ACC112 (cell line): ENCODE results near the gene KCNF1.
A peak's percentile ranks its signal among the peaks of the same experiment; 100 is the strongest.

ENCODE experiments used
- H2AFZ ChIP-seq: fragments of 200-600 bp; sonication (generic); one replicate; pipeline ENCODE4 v1.6.0; 2017; ENCODE audit warnings: antibody characterized with exemption, low read length; ENCODE audit not compliant: unreplicated experiment
- H3K27ac ChIP-seq: fragments of 200-600 bp; sonication (generic); 2 replicates; pipeline ENCODE4 v1.5.1; 2014; ENCODE audit warnings: low read depth, mild to moderate bottlenecking, antibody characterized with exemption, low read length, moderate library complexity
- H3K27me3 ChIP-seq: fragments of 200-600 bp; sonication (generic); 2 replicates; pipeline ENCODE4 v1.6.1; 2014; ENCODE audit warnings: mild to moderate bottlenecking, antibody characterized with exemption, low read length, moderate library complexity, mixed read lengths; ENCODE audit not compliant: insufficient read depth
- H3K36me3 ChIP-seq: fragments of 200-600 bp; sonication (generic); 2 replicates; pipeline ENCODE4 v1.6.1; 2016; ENCODE audit warnings: mild to moderate bottlenecking, antibody characterized with exemption, low read length, moderate library complexity, mixed read lengths; ENCODE audit not compliant: insufficient read depth
- H3K4me1 ChIP-seq: fragments of 200-600 bp; sonication (generic); one replicate; pipeline ENCODE4 v1.6.1; 2016; ENCODE audit warnings: low read length, mixed read lengths; ENCODE audit not compliant: insufficient read depth, unreplicated experiment, control insufficient read depth
- H3K4me3 ChIP-seq: fragments of 200-600 bp; sonication (generic); 2 replicates; pipeline ENCODE4 v1.5.1; 2014; ENCODE audit warnings: mild to moderate bottlenecking, low read depth, low read length
- H3K79me2 ChIP-seq: fragments of 200-600 bp; sonication (generic); one replicate; pipeline ENCODE4 v1.6.0; 2016; ENCODE audit warnings: low read length; ENCODE audit not compliant: control insufficient read depth, unreplicated experiment, insufficient read depth

The KCNF1 gene

DNA sequence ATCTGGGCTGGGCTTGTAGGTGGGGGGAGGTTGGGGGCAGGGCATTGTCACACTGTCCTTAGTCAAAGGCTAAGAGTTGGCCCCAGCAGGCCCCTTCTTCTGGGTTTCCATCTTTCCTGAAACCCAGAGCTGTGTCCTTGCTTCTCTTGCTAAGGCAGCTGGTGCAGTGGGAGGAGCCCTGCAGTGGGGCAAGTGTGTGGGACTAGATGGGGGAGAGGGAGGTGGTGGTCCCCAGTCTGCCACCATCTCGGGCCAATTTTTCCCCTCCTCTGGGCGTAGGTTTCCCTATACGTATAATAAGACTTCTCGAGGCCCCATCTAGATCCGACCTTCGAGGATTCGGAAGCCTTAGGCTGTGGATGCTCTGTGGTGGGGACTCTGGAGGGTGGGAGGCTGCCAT is 3.5 kb downstream of the KCNF1 start:
- peaks cover 9% of the 10 kb centered on the region for H3K4me1 ChIP-seq
- no peak overlapping the region for H3K4me3 ChIP-seq
- H3K27ac ChIP-seq: no peak overlapping the region
- no peak overlapping the region for H2AFZ ChIP-seq
- H3K27me3 ChIP-seq: peaks cover 38% of the 10 kb centered on the region
- no peaks in the 10 kb centered on the region for H3K79me2 ChIP-seq
- H3K36me3 ChIP-seq: no peaks in the 10 kb centered on the region

- no peaks in the 10 kb centered on the region for H3K79me2 ChIP-seq
- H3K4me1 ChIP-seq: peaks cover 9% of the 10 kb centered on the region
- H3K27me3 ChIP-seq: peaks cover 32% of the 10 kb centered on the region
- H3K27ac ChIP-seq: no peak overlapping the region
- H2AFZ ChIP-seq: no peak overlapping the region
- H3K4me3 ChIP-seq: no peak overlapping the region
- no peaks in the 10 kb centered on the region for H3K36me3 ChIP-seq
Observed at GRCh38 chr2:10915731-10916276, 4.1 kb downstream of the KCNF1 start.

GRCh38 chr2:10916953-10917352 is 5.2 kb downstream of the KCNF1 start:
- Histone ChIP-seq H3K4me3 (no peak overlapping the region), H3K4me1 (peaks cover 9% of the 10 kb centered on the region), H2AFZ (no peak overlapping the region)

GRCh38 chr2:10917927-10918326 is 6.2 kb downstream of the KCNF1 start:
- Histone ChIP-seq H3K4me1 (peaks cover 9% of the 10 kb centered on the region), H3K4me3 (no peak overlapping the region), H3K27ac (no peak overlapping the region), H3K27me3 (peaks cover 20% of the 10 kb centered on the region), H3K79me2 (no peaks in the 10 kb centered on the region), H2AFZ (no peak overlapping the region), H3K36me3 (no peaks in the 10 kb centered on the region)

More at GRCh38 chr2:10916953-10917352, 5.2 kb downstream of the KCNF1 start:
- H3K27me3 ChIP-seq: peaks cover 28% of the 10 kb centered on the region
- no peaks in the 10 kb centered on the region for H3K79me2 ChIP-seq
- H3K36me3 ChIP-seq: no peaks in the 10 kb centered on the region
- H3K27ac ChIP-seq: no peak overlapping the region

DNA sequence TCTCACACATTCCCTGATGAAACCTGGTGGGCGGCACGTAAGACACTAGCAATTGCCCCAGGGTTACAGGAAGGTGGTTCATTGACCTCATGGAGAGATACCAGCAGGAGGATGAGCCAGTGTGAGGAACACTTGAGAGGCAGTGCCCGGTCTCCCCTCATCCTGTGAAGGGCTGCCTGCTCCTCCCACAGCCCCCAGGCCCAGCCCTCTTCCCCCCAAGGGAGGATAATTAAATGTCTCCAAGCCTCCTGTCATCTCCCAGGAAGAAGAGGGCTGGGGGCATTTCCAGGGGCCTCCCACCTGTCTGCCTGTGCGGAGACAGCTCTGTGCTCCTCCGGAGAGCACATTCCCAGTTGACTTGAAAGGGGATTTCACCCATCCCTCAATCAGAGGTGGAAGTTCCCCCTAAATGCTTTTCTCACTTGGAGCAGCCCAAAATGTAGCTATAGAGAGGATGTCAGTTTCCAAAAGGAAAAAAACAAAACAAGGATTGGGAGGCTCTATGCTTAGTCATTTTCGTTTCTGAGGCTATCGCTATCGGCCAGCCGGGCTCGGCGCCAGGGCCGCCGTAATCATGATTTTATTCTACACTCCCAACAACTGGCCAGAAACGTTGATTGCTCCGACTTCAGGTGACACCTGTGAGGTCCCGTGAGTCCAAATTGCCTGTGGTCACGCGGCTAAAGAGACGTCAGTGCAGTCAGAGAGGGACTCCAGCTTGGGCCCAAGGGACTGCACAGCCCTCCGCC is 7.1 kb downstream of the KCNF1 start:
- Histone ChIP-seq H3K4me3 (peak overlapping the region; percentile 60), H3K4me1 (peaks cover 9% of the 10 kb centered on the region), H3K27me3 (peaks cover 12% of the 10 kb centered on the region), H3K27ac (no peak overlapping the region), H3K79me2 (no peaks in the 10 kb centered on the region), H2AFZ (peak overlapping the region; percentile 67), H3K36me3 (no peaks in the 10 kb centered on the region)

DNA sequence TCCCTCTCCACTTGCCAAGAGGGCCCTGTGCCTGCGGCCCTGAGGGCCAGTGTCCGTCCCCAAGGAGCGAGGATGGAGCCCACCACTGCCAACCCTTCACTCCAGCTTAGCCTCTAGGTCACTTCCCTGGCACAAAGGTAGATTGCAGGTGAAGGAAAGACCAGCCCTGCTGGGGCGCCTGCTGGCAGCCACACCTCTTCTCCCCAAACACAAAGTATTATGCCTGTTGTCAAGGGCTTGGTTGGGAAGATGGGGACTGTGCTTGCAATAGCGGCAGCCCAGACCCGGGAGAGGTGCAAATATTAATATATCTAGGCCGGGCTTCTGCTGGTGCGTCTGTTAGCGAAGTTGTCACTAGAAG is 7.7 kb downstream of the KCNF1 start:
- no peak overlapping the region for H3K27ac ChIP-seq
- H3K27me3 ChIP-seq: peaks cover 9% of the 10 kb centered on the region
- H3K4me3 ChIP-seq: peak overlapping the region; percentile 60; the same call in 1 of the 2 replicates
- no peak overlapping the region for H2AFZ ChIP-seq
- H3K4me1 ChIP-seq: peaks cover 9% of the 10 kb centered on the region
- no peaks in the 10 kb centered on the region for H3K36me3 ChIP-seq
- H3K79me2 ChIP-seq: no peaks in the 10 kb centered on the region

DNA sequence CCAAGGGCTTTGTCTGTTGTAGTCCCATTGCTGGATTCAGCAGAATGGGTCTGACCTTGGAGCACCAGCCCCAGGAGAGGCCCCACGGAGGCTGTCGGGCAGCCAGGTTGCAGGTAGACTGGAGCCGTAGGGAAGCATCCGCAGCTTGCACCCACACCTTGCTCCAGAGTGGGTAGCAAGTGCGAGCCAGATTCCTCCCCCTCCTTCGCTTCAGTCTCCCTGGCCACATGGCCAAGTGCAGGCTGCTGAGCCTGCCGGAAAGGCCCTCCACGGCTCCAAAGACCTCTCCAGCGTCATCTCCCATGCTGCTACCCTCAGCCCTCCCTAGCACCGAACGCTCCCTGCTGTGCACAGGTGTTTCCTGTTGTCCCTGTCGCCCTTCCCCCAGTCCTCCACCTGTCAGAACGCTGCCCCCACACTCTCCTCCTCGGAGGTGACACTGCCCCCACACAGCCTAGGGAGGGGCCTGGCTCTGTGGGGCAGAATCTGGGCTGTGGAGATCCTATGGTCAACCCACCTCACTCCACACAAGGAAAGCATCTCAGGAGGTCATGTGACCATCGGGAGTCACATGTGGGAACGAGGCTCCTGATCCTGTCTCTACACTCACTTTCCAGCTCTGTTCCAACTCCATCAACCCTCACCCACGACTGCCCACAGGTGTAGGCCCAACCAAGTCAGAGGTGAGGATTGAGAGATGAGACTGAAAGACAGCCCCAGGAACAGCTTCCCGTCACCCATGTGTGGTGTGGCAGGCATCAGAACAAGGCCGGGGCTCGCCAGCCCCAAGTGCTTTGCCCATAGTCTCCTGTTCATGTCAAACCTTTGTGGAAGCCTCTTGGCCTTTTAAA is 8.3 kb downstream of the KCNF1 start:
- Histone ChIP-seq H3K27ac (no peak overlapping the region), H3K27me3 (peaks cover 11% of the 10 kb centered on the region), H3K79me2 (no peaks in the 10 kb centered on the region), H3K4me3 (no peak overlapping the region), H2AFZ (no peak overlapping the region), H3K36me3 (no peaks in the 10 kb centered on the region), H3K4me1 (peaks cover 9% of the 10 kb centered on the region)

GRCh38 chr2:10920764-10921388 is 9.1 kb downstream of the KCNF1 start:
- no peaks in the 10 kb centered on the region for H3K36me3 ChIP-seq
- no peaks in the 10 kb centered on the region for H3K79me2 ChIP-seq
- no peak overlapping the region for H3K27ac ChIP-seq
- no peak overlapping the region for H3K4me3 ChIP-seq
- H3K4me1 ChIP-seq: peaks cover 9% of the 10 kb centered on the region
- peaks cover 19% of the 10 kb centered on the region for H3K27me3 ChIP-seq
- no peak overlapping the region for H2AFZ ChIP-seq

- H3K27me3 ChIP-seq: peaks cover 25% of the 10 kb centered on the region
- no peak overlapping the region for H3K4me3 ChIP-seq
- H3K79me2 ChIP-seq: no peaks in the 10 kb centered on the region
- H3K36me3 ChIP-seq: no peaks in the 10 kb centered on the region
- H3K27ac ChIP-seq: no peak overlapping the region
- no peak overlapping the region for H2AFZ ChIP-seq
- H3K4me1 ChIP-seq: peaks cover 9% of the 10 kb centered on the region
Observed at GRCh38 chr2:10921525-10921924, 9.8 kb downstream of the KCNF1 start.

DNA sequence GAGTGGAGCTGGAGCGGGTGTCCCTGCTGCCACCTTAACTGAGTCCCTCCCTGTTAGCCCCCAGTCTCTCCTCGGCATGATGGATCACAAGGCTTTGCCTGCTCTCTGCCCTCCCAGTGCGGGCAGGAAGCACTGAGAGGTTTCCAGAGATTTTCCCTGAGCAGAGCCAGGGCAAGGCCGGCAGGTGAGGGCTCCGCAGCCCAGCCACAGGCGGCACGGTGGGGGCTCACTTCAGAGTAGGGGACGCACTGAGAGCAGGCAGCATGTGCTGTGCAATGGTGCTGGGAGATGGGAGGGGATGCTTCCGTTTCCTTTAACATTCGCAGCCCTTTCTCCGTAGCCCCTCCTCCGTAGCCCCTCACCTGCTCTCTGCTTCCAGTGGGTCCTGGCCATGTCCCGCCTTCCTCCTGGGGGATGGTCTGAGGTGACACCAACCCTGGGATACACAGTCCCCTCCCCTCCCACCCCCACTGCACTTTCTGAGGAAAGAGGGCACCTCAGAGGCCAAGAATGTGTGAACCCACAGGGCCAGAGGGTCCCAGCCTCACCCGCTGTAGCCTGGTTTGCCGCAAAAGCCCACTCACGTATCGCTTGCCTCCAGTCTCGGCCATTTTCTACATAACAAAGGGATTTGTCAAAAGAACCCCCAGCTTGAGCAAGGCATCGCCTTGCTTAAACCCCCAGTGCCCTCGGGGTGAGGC is 10.7 kb downstream of the KCNF1 start:
- peaks cover 9% of the 10 kb centered on the region for H3K4me1 ChIP-seq
- no peaks in the 10 kb centered on the region for H3K36me3 ChIP-seq
- no peak overlapping the region for H3K4me3 ChIP-seq
- H3K27ac ChIP-seq: no peak overlapping the region
- H3K79me2 ChIP-seq: no peaks in the 10 kb centered on the region
- peaks cover 34% of the 10 kb centered on the region for H3K27me3 ChIP-seq
- no peak overlapping the region for H2AFZ ChIP-seq
